ENCODE measurements around the gene CABLES1.

CABLES1 gene

GRCh38 chr18:23179416-23179815 is 44.1 kb downstream of the CABLES1 start:
- no peak overlapping the region for H3K27ac ChIP-seq
- TF ChIP-seq CTCF (conservative IDR thresholded peaks at IDR 0.05; ENCODE audit: low read depth): no peak
- no peak for DNase-seq (ENCODE audit: low spot score)
- ChIA-PET CTCF (no interaction called here), POLR2A (ENCODE audit: low non-redundant PET) (no interaction called here)

- POLR2A ChIA-PET (ENCODE audit: low non-redundant PET): no interaction called here
- CTCF ChIA-PET: no interaction called here
- TF ChIP-seq CTCF (conservative IDR thresholded peaks at IDR 0.05; ENCODE audit: low read depth): no peak
- no peak overlapping the region for H3K27ac ChIP-seq
- DNase-seq (ENCODE audit: low spot score): no peak
Measured at GRCh38 chr18:23181547-23181946, 46.3 kb downstream of the CABLES1 start.

GRCh38 chr18:23182606-23183005 is 47.3 kb downstream of the CABLES1 start:
- CTCF ChIA-PET: no interaction called here
- no peak for DNase-seq (ENCODE audit: low spot score)
- no peak for TF ChIP-seq CTCF (conservative IDR thresholded peaks at IDR 0.05; ENCODE audit: low read depth)
- POLR2A ChIA-PET (ENCODE audit: low non-redundant PET): no interaction called here
- H3K27ac ChIP-seq: no peak overlapping the region

- H3K27ac ChIP-seq: no peak overlapping the region
- TF ChIP-seq CTCF (conservative IDR thresholded peaks at IDR 0.05; ENCODE audit: low read depth): no peak
- CTCF ChIA-PET: no interaction called here
- POLR2A ChIA-PET (ENCODE audit: low non-redundant PET): no interaction called here
- no peak for DNase-seq (ENCODE audit: low spot score)
Measured at GRCh38 chr18:23183411-23184150, 48.3 kb downstream of the CABLES1 start.

GRCh38 chr18:23186781-23187180 is 51.5 kb downstream of the CABLES1 start:
- POLR2A ChIA-PET (ENCODE audit: low non-redundant PET): no interaction called here

GRCh38 chr18:23188068-23188760 is 52.9 kb downstream of the CABLES1 start:
- DNase-seq (ENCODE audit: low spot score): no peak
- ChIA-PET POLR2A (ENCODE audit: low non-redundant PET) (no interaction called here), CTCF (no interaction called here)
- no peak overlapping the region for H3K27ac ChIP-seq
- TF ChIP-seq CTCF (conservative IDR thresholded peaks at IDR 0.05; ENCODE audit: low read depth): no peak

More at GRCh38 chr18:23186781-23187180, 51.5 kb downstream of the CABLES1 start:
- CTCF ChIA-PET: interaction anchor here (0.6 kb wide), 1 partner anchor 279 kb away, joined by 3 read pairs; no protein-coding TSS in a partner anchor
- TF ChIP-seq CTCF (conservative IDR thresholded peaks at IDR 0.05; ENCODE audit: low read depth): no peak
- no peak for DNase-seq (ENCODE audit: low spot score)
- no peak overlapping the region for H3K27ac ChIP-seq
